Neuron (in vitro differentiated cells): ENCODE data around the gene SLC48A1.

Experiments
- H2AFZ ChIP-seq: one replicate; pipeline ENCODE4 v1.6.1; 2013; ENCODE audit warnings: low read depth, mild to moderate bottlenecking, inconsistent platforms, low read length, moderate library complexity
- H3K27me3 ChIP-seq: one replicate; pipeline ENCODE4 v1.6.1; 2013; ENCODE audit warnings: low read length; ENCODE audit not compliant: insufficient read depth
- H3K36me3 ChIP-seq: one replicate; pipeline ENCODE4 v1.6.1; 2013; ENCODE audit warnings: low read length; ENCODE audit not compliant: insufficient read depth
- H3K4me1 ChIP-seq: one replicate; pipeline ENCODE4 v1.6.1; 2013; ENCODE audit warnings: low read length; ENCODE audit not compliant: insufficient read depth
- H3K4me3 ChIP-seq: 2 replicates; pipeline ENCODE4 v1.5.1; 2013; ENCODE audit warnings: mild to moderate bottlenecking, low read length, moderate library complexity
- H3K9me3 ChIP-seq: one replicate; pipeline ENCODE4 v1.6.1; 2013; ENCODE audit warnings: low read length

SLC48A1 gene

GRCh38 chr12:47737936-47738594, 35.0 kb upstream of the SLC48A1 start:
- Histone ChIP-seq H3K4me1 (peaks cover 15% of the 10 kb centered on the region), H3K4me3 (no peak overlapping the region), H3K9me3 (no peaks in the 10 kb centered on the region), H3K36me3 (no peaks in the 10 kb centered on the region), H2AFZ (no peak overlapping the region), H3K27me3 (no peaks in the 10 kb centered on the region)

- H3K4me3 ChIP-seq: no peak overlapping the region
- no peaks in the 10 kb centered on the region for H3K9me3 ChIP-seq
- no peaks in the 10 kb centered on the region for H3K36me3 ChIP-seq
- H2AFZ ChIP-seq: no peak overlapping the region
- no peaks in the 10 kb centered on the region for H3K27me3 ChIP-seq
- H3K4me1 ChIP-seq: peaks cover 14% of the 10 kb centered on the region
Observed at GRCh38 chr12:47739297-47739696, 33.7 kb upstream of the SLC48A1 start.

DNA sequence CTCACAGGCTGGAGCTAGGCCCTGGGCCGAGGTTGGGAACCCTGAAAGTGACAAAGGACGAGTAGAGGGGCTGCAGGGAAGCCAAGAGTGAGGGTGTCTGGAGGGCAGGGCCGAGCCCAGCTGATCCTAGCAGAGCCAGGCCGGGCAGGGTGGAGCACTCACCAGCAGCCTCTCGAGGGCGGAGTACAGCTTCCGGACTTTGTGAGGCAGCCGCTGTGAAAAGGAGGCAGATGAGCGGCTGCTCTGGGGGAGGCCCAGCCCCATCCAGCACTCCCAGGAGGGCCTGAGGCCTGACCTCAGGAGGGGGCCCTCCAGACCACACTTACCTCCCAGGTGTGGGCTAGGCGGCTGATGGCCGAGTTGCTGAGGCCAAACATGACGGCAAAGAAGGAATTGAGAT, 33.1 kb upstream of the SLC48A1 start:
- no peaks in the 10 kb centered on the region for H3K36me3 ChIP-seq
- peaks cover 7% of the 10 kb centered on the region for H3K4me1 ChIP-seq
- no peak overlapping the region for H3K4me3 ChIP-seq
- no peak overlapping the region for H2AFZ ChIP-seq
- H3K9me3 ChIP-seq: no peaks in the 10 kb centered on the region
- H3K27me3 ChIP-seq: no peaks in the 10 kb centered on the region

- H3K9me3 ChIP-seq: no peaks in the 10 kb centered on the region
- H2AFZ ChIP-seq: no peak overlapping the region
- H3K27me3 ChIP-seq: no peaks in the 10 kb centered on the region
- no peaks in the 10 kb centered on the region for H3K36me3 ChIP-seq
- peaks cover 3% of the 10 kb centered on the region for H3K4me1 ChIP-seq
- no peak overlapping the region for H3K4me3 ChIP-seq
Observed at GRCh38 chr12:47740606-47741339, 32.3 kb upstream of the SLC48A1 start.

DNA sequence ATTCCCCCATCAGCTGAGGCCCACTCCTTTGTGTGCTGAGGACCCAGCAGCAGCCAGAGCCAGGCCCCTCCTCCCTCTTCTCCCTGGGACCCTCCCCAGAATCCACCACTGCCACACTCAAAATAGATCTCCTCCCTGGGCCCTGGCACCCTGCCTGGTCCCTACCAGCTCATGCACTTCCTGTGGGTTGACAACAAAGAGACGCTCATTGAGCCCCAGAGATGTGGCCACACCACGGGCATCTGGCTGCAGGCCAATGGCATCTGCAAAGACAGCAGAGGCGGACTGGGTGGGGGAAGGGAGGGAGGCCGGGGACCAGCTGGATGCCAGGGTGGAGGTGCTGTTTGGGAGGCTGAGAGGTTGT, 31.7 kb upstream of the SLC48A1 start:
- H2AFZ ChIP-seq: no peak overlapping the region
- H3K4me1 ChIP-seq: peaks cover 3% of the 10 kb centered on the region
- H3K4me3 ChIP-seq: no peak overlapping the region
- H3K36me3 ChIP-seq: no peaks in the 10 kb centered on the region
- H3K9me3 ChIP-seq: no peaks in the 10 kb centered on the region
- H3K27me3 ChIP-seq: no peaks in the 10 kb centered on the region

DNA sequence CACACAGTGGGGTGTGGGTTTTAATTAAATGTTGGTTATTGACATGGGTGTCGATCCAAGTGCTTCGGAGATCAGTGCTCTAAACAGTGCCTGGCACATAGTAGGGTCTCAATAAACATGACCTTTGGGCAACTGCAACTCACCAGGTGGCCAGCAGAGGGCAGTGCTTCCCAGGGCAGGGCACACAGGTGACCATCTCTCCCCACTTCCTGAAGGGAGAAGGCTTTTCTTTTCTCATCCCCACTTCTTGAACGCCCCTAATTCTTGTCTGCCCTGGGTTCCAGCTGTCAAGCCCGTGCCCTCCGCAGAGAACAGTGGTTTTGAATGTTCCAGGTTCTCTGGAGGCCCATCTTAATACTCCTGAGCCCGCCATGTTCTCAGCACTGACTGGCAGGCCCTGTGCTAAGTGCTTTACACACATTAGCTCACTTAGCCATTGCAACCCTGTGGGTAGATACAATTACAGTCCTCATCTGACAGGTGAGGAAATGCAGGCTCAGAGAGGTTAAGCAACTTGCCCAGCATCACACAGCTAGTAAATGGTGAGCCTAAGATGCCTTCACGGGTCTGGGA, 30.7 kb upstream of the SLC48A1 start:
- no peak overlapping the region for H2AFZ ChIP-seq
- peaks cover 3% of the 10 kb centered on the region for H3K4me1 ChIP-seq
- no peaks in the 10 kb centered on the region for H3K27me3 ChIP-seq
- no peaks in the 10 kb centered on the region for H3K36me3 ChIP-seq
- H3K4me3 ChIP-seq: no peak overlapping the region
- no peaks in the 10 kb centered on the region for H3K9me3 ChIP-seq

- Histone ChIP-seq H3K4me3 (no peak overlapping the region), H3K4me1 (peaks cover 3% of the 10 kb centered on the region), H3K9me3 (no peaks in the 10 kb centered on the region), H2AFZ (no peak overlapping the region), H3K27me3 (peaks cover 3% of the 10 kb centered on the region), H3K36me3 (no peaks in the 10 kb centered on the region)
Observed at GRCh38 chr12:47743311-47743860, 29.7 kb upstream of the SLC48A1 start.

GRCh38 chr12:47744005-47744651, 28.9 kb upstream of the SLC48A1 start:
- Histone ChIP-seq H3K4me1 (peaks cover 3% of the 10 kb centered on the region), H3K4me3 (no peak overlapping the region), H3K27me3 (peaks cover 3% of the 10 kb centered on the region), H2AFZ (no peak overlapping the region), H3K36me3 (no peaks in the 10 kb centered on the region), H3K9me3 (no peaks in the 10 kb centered on the region)

GRCh38 chr12:47744778-47745436, 28.1 kb upstream of the SLC48A1 start:
- Histone ChIP-seq H3K4me1 (peaks cover 3% of the 10 kb centered on the region), H2AFZ (no peak overlapping the region), H3K36me3 (no peaks in the 10 kb centered on the region), H3K27me3 (peaks cover 3% of the 10 kb centered on the region), H3K9me3 (no peaks in the 10 kb centered on the region), H3K4me3 (no peak overlapping the region)

DNA sequence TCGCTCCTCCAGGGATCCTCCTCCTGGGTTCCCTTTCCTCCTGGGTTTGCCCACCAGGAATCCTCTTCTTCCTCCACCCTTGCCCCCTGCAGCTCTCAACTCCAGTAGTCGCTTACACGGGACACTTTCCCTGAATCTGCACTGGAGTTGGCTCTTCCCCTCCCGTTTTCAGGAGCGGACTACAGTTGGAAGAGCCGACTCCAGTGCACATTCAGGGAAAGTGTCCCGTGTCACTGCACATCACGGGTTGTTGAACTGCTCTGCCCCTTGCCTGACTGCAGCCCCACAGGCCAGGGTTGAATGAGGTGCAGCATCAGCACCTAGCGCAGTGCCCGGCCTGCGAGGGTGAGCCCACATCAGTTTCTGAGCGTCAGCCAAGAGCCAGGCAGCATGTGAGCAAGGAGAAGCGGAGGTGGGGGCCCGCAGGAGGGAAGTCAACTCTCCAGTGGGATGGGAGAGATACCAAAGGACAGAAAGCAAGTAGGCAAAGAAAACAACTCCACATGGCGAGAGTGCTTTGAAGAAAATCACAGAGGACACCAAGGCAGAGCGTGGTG, 27.5 kb upstream of the SLC48A1 start:
- Histone ChIP-seq H3K9me3 (no peaks in the 10 kb centered on the region), H3K4me1 (peaks cover 3% of the 10 kb centered on the region), H3K27me3 (peaks cover 3% of the 10 kb centered on the region), H3K36me3 (no peaks in the 10 kb centered on the region), H2AFZ (no peak overlapping the region), H3K4me3 (no peak overlapping the region)

GRCh38 chr12:47746073-47746472, 27.0 kb upstream of the SLC48A1 start:
- H3K27me3 ChIP-seq: peaks cover 3% of the 10 kb centered on the region

GRCh38 chr12:47746523-47746922, 26.5 kb upstream of the SLC48A1 start:
- Histone ChIP-seq H3K36me3 (no peaks in the 10 kb centered on the region), H3K27me3 (peaks cover 7% of the 10 kb centered on the region), H3K9me3 (no peaks in the 10 kb centered on the region), H2AFZ (no peak overlapping the region), H3K4me3 (no peak overlapping the region), H3K4me1 (no peaks in the 10 kb centered on the region)

More at GRCh38 chr12:47746073-47746472, 27.0 kb upstream of the SLC48A1 start:
- Histone ChIP-seq H3K9me3 (no peaks in the 10 kb centered on the region), H3K36me3 (no peaks in the 10 kb centered on the region), H3K4me3 (no peak overlapping the region), H3K4me1 (no peaks in the 10 kb centered on the region), H2AFZ (no peak overlapping the region)
